K562 (cell line): ENCODE data around the gene PAQR4. TPM values are rescaled to one million over a fixed set of nuclear protein-coding genes. Genes with fewer than 3 reads are reported as not detected.
A peak's percentile ranks its signal among the peaks of the same experiment; 100 is the strongest.

Source experiments
- ATF1 ChIP-seq, 2 experiments: fragments of 450-650 bp in 1 of 2; IDR thresholded peaks; 2 replicates each; pipeline ENCODE4 v1.6.1; 2016; ENCODE audit warnings: missing compliant biosample characterization in 1 of 2, missing genetic modification characterization in 1 of 2
- ATF3 ChIP-seq, 2 experiments: fragments of 450-650 bp in 1 of 2; sonication (generic) in 1 of 2; formaldehyde crosslinking in 1 of 2; IDR thresholded peaks in 1 of 2; conservative IDR thresholded peaks in 1 of 2; 2 replicates each; pipeline versions ENCODE4 v1.6.1 to v1.8.1; 2016 to 2023; ENCODE audit warnings: mild to moderate bottlenecking in 2 of 2, moderate library complexity in 2 of 2, inconsistent platforms in 1 of 2, missing genetic modification reagents in 1 of 2
- ATF4 ChIP-seq: fragments of 450-650 bp; formaldehyde crosslinking; IDR thresholded peaks from 2 replicates; pipeline ENCODE4 v1.4.0; 2022; ENCODE audit warnings: mild to moderate bottlenecking, moderate library complexity
- CREB1 ChIP-seq, 2 experiments: sonication (generic) in 1 of 2; formaldehyde crosslinking in 1 of 2; IDR thresholded peaks; 2 replicates each; pipeline versions ENCODE4 v1.6.1 to v1.8.0; 2012 to 2022; ENCODE audit warnings: inconsistent platforms in 1 of 2, mild to moderate bottlenecking in 1 of 2, missing genetic modification reagents in 1 of 2, moderate library complexity in 1 of 2
- CTBP1 ChIP-seq: fragments of 450-650 bp; IDR thresholded peaks from 2 replicates; pipeline ENCODE4 v1.6.1; 2016; ENCODE audit warnings: borderline replicate concordance
- E2F6 ChIP-seq, 2 experiments: IDR thresholded peaks; 2 replicates each; pipeline ENCODE4 v1.6.1; 2011; ENCODE audit warnings: borderline replicate concordance in 1 of 2, control low read depth in 1 of 2, low read depth in 1 of 2, low read length in 1 of 2, mild to moderate bottlenecking in 1 of 2, mixed read lengths in 1 of 2, moderate library complexity in 1 of 2; ENCODE audit not compliant: insufficient read depth in 1 of 2, insufficient read length in 1 of 2, poor library complexity in 1 of 2, severe bottlenecking in 1 of 2; ENCODE audit errors: extremely low read depth in 1 of 2
- ETS1 ChIP-seq: conservative IDR thresholded peaks from 2 replicates; pipeline ENCODE4 v1.6.1; 2011; ENCODE audit warnings: low read depth, mild to moderate bottlenecking, low read length; ENCODE audit not compliant: control insufficient read depth
- KLF10 ChIP-seq: fragments of 250-450 bp; sonication (Bioruptor Pico); IDR thresholded peaks from 2 replicates; pipeline ENCODE4 v1.6.1; 2021; ENCODE audit warnings: matching md5 sums
- KLF16 ChIP-seq: IDR thresholded peaks from 2 replicates; pipeline ENCODE4 v1.6.1; 2016; ENCODE audit warnings: antibody characterized with exemption
- SMARCC2 ChIP-seq: fragments of 450-650 bp; IDR thresholded peaks from 2 replicates; pipeline ENCODE4 v1.6.1; 2017; ENCODE audit warnings: antibody characterized with exemption, moderate library complexity, mild to moderate bottlenecking, low read depth
- TAF7 ChIP-seq: fragments of 450-650 bp; IDR thresholded peaks from 2 replicates; pipeline ENCODE4 v1.6.1; 2016; ENCODE audit warnings: missing genetic modification characterization, missing compliant biosample characterization
- VEZF1 ChIP-seq: fragments of 200-800 bp; sonication (Bioruptor generic); IDR thresholded peaks from 2 replicates; pipeline ENCODE4 v1.6.1; 2017; ENCODE audit warnings: missing genetic modification characterization, missing compliant biosample characterization
- ZBTB11 ChIP-seq, 3 experiments: fragments of 200-800 bp in 1 of 3; fragments of 250-450 bp in 1 of 3; fragments of 450-650 bp in 1 of 3; sonication (Bioruptor Pico) in 1 of 3; sonication (Bioruptor generic) in 1 of 3; formaldehyde crosslinking in 1 of 3; IDR thresholded peaks; 2 replicates each; pipeline versions ENCODE4 v1.6.1 to v1.8.0; 2016 to 2022; ENCODE audit warnings: mild to moderate bottlenecking in 2 of 3, missing genetic modification characterization in 2 of 3, missing compliant biosample characterization in 1 of 3, moderate library complexity in 1 of 3
- ZNF445 ChIP-seq: fragments of 250-450 bp; sonication (Bioruptor Pico); IDR thresholded peaks from 2 replicates; pipeline ENCODE4 v1.4.0; 2020; ENCODE audit warnings: low read depth, mild to moderate bottlenecking, moderate library complexity
- ZNF586 ChIP-seq: fragments of 450-650 bp; formaldehyde crosslinking; conservative IDR thresholded peaks from 2 replicates; pipeline ENCODE4 v1.4.0; 2020; ENCODE audit warnings: mild to moderate bottlenecking, moderate library complexity
- polyA plus RNA-seq, 8 experiments: library from polyadenylated mRNA; depleted of rRNA in 4 of 8; stranded (reverse) in 5 of 8; unstranded in 3 of 8; fragments of >200 nt; fragmentation: Nextera tagmentation in 2 of 8; fragmentation: Illumina TruSeq in 1 of 8; extraction: Ambion mirVana in 2 of 8; extraction: Trizol in 1 of 8; gene quantifications; 2 replicates each; pipeline versions ENCODE4 v1.2.1 to v1.2.3, GENCODE V29; 2011 to 2014; ENCODE audit warnings: inconsistent platforms in 1 of 8, missing spikeins in 1 of 8
- total RNA-seq, 7 experiments: library from RNA; depleted of rRNA in 6 of 7; stranded (reverse); fragments of >200 nt in 6 of 7; fragmentation: Illumina TruSeq in 2 of 7; extraction: Trizol in 2 of 7; gene quantifications; 2 replicates each; pipeline versions ENCODE4 v1.2.1 to v1.2.3, GENCODE V29; 2011 to 2021; ENCODE audit warnings: low replicate concordance in 1 of 7

Gene PAQR4
- total and polyA plus RNA-seq, 9 of the 15 experiments (the other 6 are each of a cell fraction or from before 2014, with no cell fraction given), result 0.62 to 40.4 (median 19.5) TPM

GRCh38 chr16:2927010-2927646 lies 42.0 kb upstream of the PAQR4 start (continued):
- TF ChIP-seq ZBTB11 (CRISPR knock-in tag; IDR thresholded peaks at IDR 0.05), result no peak
- 0 out of 2 replicates have a peak, but pooled peaks have one; percentile 36 for TF ChIP-seq ZNF445 (CRISPR knock-in tag)
- no peak for TF ChIP-seq KLF10
- no peak for TF ChIP-seq VEZF1 (CRISPR knock-in tag)
- no peak for TF ChIP-seq ATF4 (CRISPR knock-in tag)
- peak; percentile 65; the same call in 1 of the 2 replicates for TF ChIP-seq KLF16
- TF ChIP-seq ATF1 (CRISPR knock-in tag; IDR thresholded peaks at IDR 0.05), result peak; percentile 10; the same call in 1 of the 2 replicates
- peak; percentile 93 for TF ChIP-seq ATF1 (tag; IDR thresholded peaks at IDR 0.05)
- TF ChIP-seq TAF7 (tag), result no peak
- TF ChIP-seq E2F6 (IDR thresholded peaks at IDR 0.05; ENCODE audit: borderline replicate concordance in 1 of 2, extremely low read depth in 1 of 2, insufficient read depth in 1 of 2, insufficient read length in 1 of 2, low read depth in 1 of 2, low read length in 1 of 2, poor library complexity in 1 of 2, severe bottlenecking in 1 of 2), result peak; percentile 28 to 75
- no peak for TF ChIP-seq ZNF586 (CRISPR knock-in tag)
- TF ChIP-seq CREB1 (IDR thresholded peaks at IDR 0.05), result peak; percentile 80
- peak; percentile 85 for TF ChIP-seq CREB1 (CRISPR knock-in tag; IDR thresholded peaks at IDR 0.05)
- TF ChIP-seq ETS1, result no peak
- TF ChIP-seq SMARCC2, result 0 out of 2 replicates have a peak, but pooled peaks have one; percentile 37
- TF ChIP-seq ATF3 (IDR thresholded peaks at IDR 0.05), result no peak
- no peak for TF ChIP-seq ATF3 (CRISPR knock-in tag; conservative IDR thresholded peaks at IDR 0.05)
- peak; percentile 71; the same call in 1 of the 2 replicates for TF ChIP-seq CTBP1
